Measurements from ENCODE around the gene GALNT14.

DNA sequence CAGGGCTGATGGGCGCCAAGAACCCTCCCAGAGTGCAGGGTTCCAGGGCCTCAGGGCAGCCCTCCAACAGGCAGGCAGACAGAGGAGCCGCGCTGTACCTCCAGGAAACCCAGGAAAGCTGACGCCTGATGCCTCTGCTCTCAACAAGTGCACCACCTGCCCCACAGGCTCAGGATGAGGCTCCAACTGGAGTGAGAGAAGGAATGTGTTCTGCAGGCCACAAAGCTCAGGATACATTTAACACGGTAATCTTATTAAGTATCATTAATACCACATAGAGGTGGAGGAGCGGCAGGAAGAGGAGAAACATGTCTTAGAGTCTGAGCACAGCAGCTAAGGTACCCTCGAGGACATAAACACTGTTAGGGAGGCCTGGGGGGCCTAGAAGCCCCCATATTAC lies 175.1 kb downstream of the GALNT14 start:
- TF ChIP-seq EZH2 (IDR thresholded peaks at IDR 0.05; ENCODE audit: borderline replicate concordance, low read depth, low read length, severe bottlenecking) = no peak
- TF ChIP-seq, protein P1, sequence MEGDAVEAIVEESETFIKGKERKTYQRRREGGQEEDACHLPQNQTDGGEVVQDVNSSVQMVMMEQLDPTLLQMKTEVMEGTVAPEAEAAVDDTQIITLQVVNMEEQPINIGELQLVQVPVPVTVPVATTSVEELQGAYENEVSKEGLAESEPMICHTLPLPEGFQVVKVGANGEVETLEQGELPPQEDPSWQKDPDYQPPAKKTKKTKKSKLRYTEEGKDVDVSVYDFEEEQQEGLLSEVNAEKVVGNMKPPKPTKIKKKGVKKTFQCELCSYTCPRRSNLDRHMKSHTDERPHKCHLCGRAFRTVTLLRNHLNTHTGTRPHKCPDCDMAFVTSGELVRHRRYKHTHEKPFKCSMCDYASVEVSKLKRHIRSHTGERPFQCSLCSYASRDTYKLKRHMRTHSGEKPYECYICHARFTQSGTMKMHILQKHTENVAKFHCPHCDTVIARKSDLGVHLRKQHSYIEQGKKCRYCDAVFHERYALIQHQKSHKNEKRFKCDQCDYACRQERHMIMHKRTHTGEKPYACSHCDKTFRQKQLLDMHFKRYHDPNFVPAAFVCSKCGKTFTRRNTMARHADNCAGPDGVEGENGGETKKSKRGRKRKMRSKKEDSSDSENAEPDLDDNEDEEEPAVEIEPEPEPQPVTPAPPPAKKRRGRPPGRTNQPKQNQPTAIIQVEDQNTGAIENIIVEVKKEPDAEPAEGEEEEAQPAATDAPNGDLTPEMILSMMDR (IDR thresholded peaks at IDR 0.05; ENCODE audit: borderline replicate concordance, extremely low read depth, low read length, poor library complexity, severe bottlenecking) = no peak
